Activated naive CD8-positive, alpha-beta T cell treated with anti-CD3 and anti-CD28 coated beads, Interleukin-2, amount 10 ng/mL, durations not matched to agents 7 days and 5 days (primary cell): Measurements from ENCODE around the gene ZNF292. TPM values are rescaled to one million over a fixed set of nuclear protein-coding genes. Genes with fewer than 3 reads are reported as not detected.
"Not testable (repeated sequence)": the region's sequence is repeated elsewhere in the genome, so short reads cannot be mapped to it uniquely, and the experiment has no call there.

Source experiments
- ATAC-seq: fragments of 150-1000 bp; cut with Tn5 transposase; one replicate; pipeline ENCODE4 v1.10.0; 2021; ENCODE audit warnings: low read depth, moderate library complexity
- POLR2A ChIA-PET: fragments of 350-600 bp; sonication (Branson Sonifier 250); formaldehyde crosslinking; loops from one replicate; lab custom pipeline; 2021; ENCODE audit warnings: antibody characterized with exemption; lab: Charles Lee
- DNase-seq: peaks from one replicate; pipeline ENCODE4 v3.0.0; 2021
- H3K27ac Mint-ChIP-seq: one replicate; pipeline ENCODE4 v1.8.0; 2022; ENCODE audit warnings: mild to moderate bottlenecking, mixed read lengths
- H3K27me3 Mint-ChIP-seq: one replicate; pipeline ENCODE4 v1.8.0; 2022; ENCODE audit warnings: mild to moderate bottlenecking, moderate library complexity, mixed read lengths
- H3K36me3 Mint-ChIP-seq: one replicate; pipeline ENCODE4 v1.8.0; 2021; ENCODE audit warnings: mild to moderate bottlenecking, mixed read lengths
- H3K4me1 Mint-ChIP-seq: one replicate; pipeline ENCODE4 v1.8.0; 2021; ENCODE audit warnings: mixed read lengths
- H3K4me3 Mint-ChIP-seq: one replicate; pipeline ENCODE4 v1.8.0; 2022; ENCODE audit warnings: mild to moderate bottlenecking, moderate library complexity, mixed read lengths
- H3K9me3 Mint-ChIP-seq: one replicate; pipeline ENCODE4 v1.8.0; 2021; ENCODE audit warnings: mixed read lengths
- total RNA-seq, 2 experiments: library from RNA; stranded (reverse); gene quantifications; one replicate each; pipeline ENCODE4 v1.2.3, GENCODE V29; 2021

The ZNF292 gene
- total RNA-seq, 2 experiments from 2014 or later = 70.2 to 77.6 TPM

DNA sequence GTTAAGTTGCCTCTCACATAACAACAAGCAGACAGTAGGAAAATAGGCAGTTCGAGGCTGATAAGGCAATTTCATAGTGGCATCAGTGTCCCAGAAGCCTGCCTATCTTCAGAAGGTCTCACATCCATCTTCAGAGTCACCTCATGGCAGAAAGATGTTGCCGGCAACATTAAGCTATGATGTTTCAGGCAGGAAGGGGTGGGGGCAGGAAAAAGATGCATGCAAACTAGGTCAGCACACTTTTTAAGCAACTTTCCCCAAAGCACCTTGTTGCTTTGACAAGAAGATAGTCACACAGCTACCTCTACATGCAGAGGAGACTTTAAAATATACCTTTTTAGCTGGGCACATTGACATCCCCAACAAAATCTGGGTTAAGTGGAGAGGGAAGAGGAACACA lies 123.8 kb downstream of the ZNF292 start:
- H3K27ac Mint-ChIP-seq = no peak overlapping the region
- H3K4me1 Mint-ChIP-seq = no peaks in the 10 kb centered on the region

GRCh38 chr6:87281426-87281825 lies 126.1 kb downstream of the ZNF292 start:
- ATAC-seq = no peak

More for the DNA sequence above, 123.8 kb downstream of the ZNF292 start:
- Mint-ChIP-seq H3K9me3 (no peaks in the 10 kb centered on the region), H3K36me3 (no peaks in the 10 kb centered on the region), H3K4me3 (no peak overlapping the region), H3K27me3 (peaks cover 6% of the 10 kb centered on the region)
- ATAC-seq (no peak), DNase-seq (no peak)
- POLR2A ChIA-PET = no interaction called here

DNA sequence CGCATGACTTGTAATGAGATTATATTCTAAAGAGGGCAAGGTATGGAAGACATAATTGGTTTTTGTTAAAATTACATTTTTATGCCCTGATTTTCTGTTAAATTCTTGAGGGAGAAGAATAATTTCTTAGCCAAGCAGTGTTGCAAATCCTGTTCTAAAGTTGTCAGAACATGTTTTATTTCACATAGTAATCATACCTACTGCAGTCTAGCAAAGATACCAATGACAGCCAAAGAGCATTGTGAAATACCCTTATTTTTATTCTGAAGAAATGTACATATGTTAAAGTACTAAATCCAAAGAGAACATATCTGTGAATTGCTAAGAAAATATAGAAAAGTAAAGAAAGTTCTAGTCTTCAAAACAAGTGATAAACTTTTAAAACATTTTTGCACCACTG lies 127.4 kb downstream of the ZNF292 start:
- H3K36me3 Mint-ChIP-seq = no peaks in the 10 kb centered on the region
- H3K27ac Mint-ChIP-seq = no peak overlapping the region
- peaks cover 18% of the 10 kb centered on the region for H3K27me3 Mint-ChIP-seq
- DNase-seq (no peak), ATAC-seq (no peak)
- no peaks in the 10 kb centered on the region for H3K9me3 Mint-ChIP-seq
- no peaks in the 10 kb centered on the region for H3K4me1 Mint-ChIP-seq
- no peak overlapping the region for H3K4me3 Mint-ChIP-seq
- POLR2A ChIA-PET = no interaction called here

More at GRCh38 chr6:87281426-87281825, 126.1 kb downstream of the ZNF292 start:
- no peaks in the 10 kb centered on the region for H3K9me3 Mint-ChIP-seq
- no peaks in the 10 kb centered on the region for H3K4me1 Mint-ChIP-seq
- H3K27ac Mint-ChIP-seq = no peak overlapping the region
- no peak overlapping the region for H3K4me3 Mint-ChIP-seq
- H3K27me3 Mint-ChIP-seq = peaks cover 15% of the 10 kb centered on the region
- POLR2A ChIA-PET = no interaction called here
- no peak for DNase-seq
- H3K36me3 Mint-ChIP-seq = no peaks in the 10 kb centered on the region

DNA sequence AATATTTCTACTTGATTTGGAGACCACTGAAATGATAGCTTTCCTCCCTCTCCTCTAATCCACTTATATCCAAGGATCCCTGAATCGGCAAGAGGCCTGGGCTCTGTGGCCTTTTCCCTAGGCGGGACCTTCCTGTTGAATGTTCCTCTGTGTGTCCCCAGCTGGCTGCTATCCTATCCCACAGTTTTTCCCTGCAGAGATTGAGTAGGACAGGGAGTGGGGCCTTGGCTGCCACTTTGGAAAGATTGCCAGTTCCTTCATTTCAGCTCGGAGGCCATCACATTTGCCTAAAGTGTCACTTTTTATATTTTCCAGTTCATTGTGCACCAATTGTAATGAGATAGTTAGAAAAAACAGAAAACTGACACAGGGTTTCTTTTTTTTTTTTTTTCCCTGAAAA lies 128.1 kb downstream of the ZNF292 start:
- Mint-ChIP-seq H3K27me3 (peaks cover 18% of the 10 kb centered on the region), H3K4me3 (no peak overlapping the region), H3K9me3 (no peaks in the 10 kb centered on the region), H3K27ac (no peak overlapping the region), H3K36me3 (no peaks in the 10 kb centered on the region), H3K4me1 (no peaks in the 10 kb centered on the region)
- no peak for ATAC-seq
- no peak for DNase-seq
- POLR2A ChIA-PET = no interaction called here

- DNase-seq (no peak), ATAC-seq (no peak)
- Mint-ChIP-seq H3K4me1 (no peaks in the 10 kb centered on the region), H3K36me3 (no peaks in the 10 kb centered on the region), H3K27me3 (peaks cover 15% of the 10 kb centered on the region), H3K4me3 (no peak overlapping the region), H3K27ac (no peak overlapping the region), H3K9me3 (no peaks in the 10 kb centered on the region)
- POLR2A ChIA-PET = no interaction called here
Observed at GRCh38 chr6:87287251-87287650, 131.9 kb downstream of the ZNF292 start.

- no peak for DNase-seq
- Mint-ChIP-seq H3K4me1 (no peaks in the 10 kb centered on the region), H3K27me3 (peaks cover 15% of the 10 kb centered on the region), H3K4me3 (no peak overlapping the region), H3K27ac (no peak overlapping the region), H3K9me3 (no peaks in the 10 kb centered on the region), H3K36me3 (no peaks in the 10 kb centered on the region)
- ATAC-seq = no peak
- POLR2A ChIA-PET = interaction anchor here (0.7 kb wide), 1 partner anchor 284 kb away, joined by 3 read pairs; no protein-coding TSS in a partner anchor
Observed at GRCh38 chr6:87289571-87289970, 134.2 kb downstream of the ZNF292 start.

DNA sequence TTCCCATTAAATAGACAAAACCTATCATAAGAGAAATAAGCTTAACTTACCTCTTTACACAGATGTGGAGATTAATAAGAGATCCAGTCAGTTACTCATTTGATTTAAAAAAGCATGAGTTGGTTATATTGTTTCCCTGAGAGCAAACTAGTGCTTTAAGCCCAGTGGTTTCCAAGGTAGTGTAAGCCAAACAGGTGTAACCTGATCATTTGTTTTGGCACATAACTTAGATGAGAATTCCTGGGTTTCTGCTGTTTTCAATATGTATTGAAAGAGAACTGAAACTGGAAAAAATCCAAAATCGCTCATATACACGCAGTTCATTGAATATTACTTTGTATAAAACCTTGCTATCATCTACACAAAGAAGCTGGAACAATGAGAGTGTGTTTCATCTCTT lies 136.5 kb downstream of the ZNF292 start:
- H3K4me1 Mint-ChIP-seq = no peaks in the 10 kb centered on the region
- H3K36me3 Mint-ChIP-seq = no peaks in the 10 kb centered on the region
- H3K27ac Mint-ChIP-seq = no peak overlapping the region
- ATAC-seq (no peak), DNase-seq (no peak)
- POLR2A ChIA-PET = no interaction called here
- H3K9me3 Mint-ChIP-seq = no peaks in the 10 kb centered on the region
- peaks cover 9% of the 10 kb centered on the region for H3K27me3 Mint-ChIP-seq
- H3K4me3 Mint-ChIP-seq = no peak overlapping the region

DNA sequence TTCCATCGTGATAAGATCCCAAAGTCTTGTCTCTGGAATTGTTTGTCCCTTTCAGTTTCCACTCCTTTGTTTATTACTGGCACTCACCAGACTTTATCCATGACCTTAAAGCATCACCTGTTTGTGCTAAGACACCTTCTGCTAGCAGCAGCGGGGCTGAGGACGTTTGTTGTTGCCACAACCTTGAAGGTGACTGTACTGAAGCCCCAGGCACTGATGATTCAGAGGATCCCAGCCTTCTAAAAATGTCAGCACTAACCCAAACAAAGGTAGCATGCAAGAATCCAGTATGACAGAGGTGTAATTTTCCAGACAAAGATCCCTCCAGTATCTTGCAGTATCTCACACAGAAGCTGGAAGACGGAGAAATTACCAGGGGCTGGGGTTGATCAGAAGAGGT lies 138.2 kb downstream of the ZNF292 start:
- Mint-ChIP-seq H3K9me3 (no peaks in the 10 kb centered on the region), H3K27me3 (peaks cover 17% of the 10 kb centered on the region), H3K27ac (no peak overlapping the region), H3K36me3 (no peaks in the 10 kb centered on the region), H3K4me1 (no peaks in the 10 kb centered on the region), H3K4me3 (no peak overlapping the region)
- no peak for DNase-seq
- POLR2A ChIA-PET = no interaction called here
- ATAC-seq = no peak

GRCh38 chr6:87297119-87297518 lies 141.8 kb downstream of the ZNF292 start:
- no peaks in the 10 kb centered on the region for H3K36me3 Mint-ChIP-seq
- ATAC-seq (no peak), DNase-seq (no peak)
- H3K9me3 Mint-ChIP-seq = no peaks in the 10 kb centered on the region
- H3K27me3 Mint-ChIP-seq = peaks cover 22% of the 10 kb centered on the region
- no peaks in the 10 kb centered on the region for H3K4me1 Mint-ChIP-seq
- no peak overlapping the region for H3K4me3 Mint-ChIP-seq
- no peak overlapping the region for H3K27ac Mint-ChIP-seq
- POLR2A ChIA-PET = no interaction called here

GRCh38 chr6:87301277-87301676 lies 145.9 kb downstream of the ZNF292 start:
- H3K9me3 Mint-ChIP-seq, H3K4me1 Mint-ChIP-seq, DNase-seq, H3K36me3 Mint-ChIP-seq, H3K4me3 Mint-ChIP-seq, H3K27ac Mint-ChIP-seq, ATAC-seq, POLR2A ChIA-PET: not testable (repeated sequence)
- H3K27me3 Mint-ChIP-seq = peaks cover 26% of the 10 kb centered on the region

- Mint-ChIP-seq H3K27ac (no peak overlapping the region), H3K9me3 (no peaks in the 10 kb centered on the region), H3K4me3 (no peak overlapping the region), H3K27me3 (peaks cover 23% of the 10 kb centered on the region), H3K36me3 (no peaks in the 10 kb centered on the region), H3K4me1 (no peaks in the 10 kb centered on the region)
- POLR2A ChIA-PET = no interaction called here
- ATAC-seq (no peak), DNase-seq (no peak)
Observed at GRCh38 chr6:87308970-87309369, 153.6 kb downstream of the ZNF292 start.

DNA sequence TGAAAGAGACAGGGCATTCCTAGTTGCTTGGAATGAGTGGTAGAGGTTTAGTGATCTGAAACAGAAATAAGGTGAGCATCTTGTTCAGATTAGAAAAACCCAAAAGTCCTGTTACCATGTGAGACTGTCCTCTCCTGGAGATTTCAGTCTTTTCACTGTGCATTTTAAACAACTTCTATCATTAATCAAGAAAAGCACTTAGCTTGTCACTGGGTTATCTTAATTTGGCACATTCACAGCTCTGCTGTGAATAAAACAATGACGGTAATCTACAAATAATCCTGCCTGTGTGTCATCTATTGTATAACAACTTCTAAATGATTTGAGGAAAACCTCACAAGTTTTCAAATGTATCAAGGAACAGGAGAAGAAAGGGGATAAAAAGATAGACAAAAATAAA lies 157.5 kb downstream of the ZNF292 start:
- Mint-ChIP-seq H3K9me3 (no peaks in the 10 kb centered on the region), H3K4me3 (no peak overlapping the region), H3K27me3 (peaks cover 28% of the 10 kb centered on the region), H3K36me3 (no peaks in the 10 kb centered on the region), H3K27ac (no peak overlapping the region), H3K4me1 (no peaks in the 10 kb centered on the region)
- POLR2A ChIA-PET = no interaction called here
- no peak for DNase-seq
- ATAC-seq = no peak
